Measurements from ENCODE around the gene TMEM163. TPM values are rescaled to one million over a fixed set of nuclear protein-coding genes. Genes with fewer than 3 reads are reported as not detected.

Gene TMEM163
- total RNA-seq, 1 experiment from 2014 or later = 0.12 TPM

- CTCF ChIA-PET = no interaction called here
- Histone ChIP-seq H3K9me3 (ENCODE audit: control insufficient read depth in 1 of 2, insufficient read depth in 1 of 2, low read depth in 1 of 2, low read length in 2 of 2) (no peaks in the 10 kb centered on the region), H3K9me2 (ENCODE audit: insufficient read depth) (no peaks in the 10 kb centered on the region), H2AFZ (ENCODE audit: low read depth, low read length, poor library complexity, severe bottlenecking) (no peak overlapping the region), H3K27ac (ENCODE audit: low read depth, low read length) (no peak overlapping the region), H3K4me2 (ENCODE audit: low read length) (no peak overlapping the region), H3K79me2 (ENCODE audit: insufficient read depth, low read length) (no peaks in the 10 kb centered on the region), H4K20me1 (ENCODE audit: insufficient read depth) (no peaks in the 10 kb centered on the region), H3K4me3 (replicated peaks in 1 of 2; ENCODE audit: low read depth in 1 of 2, low read length in 2 of 2) (no peak overlapping the region), H3K4me1 (ENCODE audit: control insufficient read depth in 1 of 2, insufficient read depth in 2 of 2, low read length in 2 of 2) (no peaks in the 10 kb centered on the region), H3K36me3 (ENCODE audit: control insufficient read depth in 1 of 2, insufficient read depth in 2 of 2, low read length in 2 of 2) (no peaks in the 10 kb centered on the region), H3K9ac (ENCODE audit: low read length) (no peak overlapping the region), H3K27me3 (ENCODE audit: insufficient read depth, low read length) (no peaks in the 10 kb centered on the region)
- BruUV-seq (replicated peaks) = no TSS peak
- TF ChIP-seq JUND (IDR thresholded peaks at IDR 0.05) (no peak), SRF (IDR thresholded peaks at IDR 0.05; ENCODE audit: low read depth) (no peak), TCF7L2 (IDR thresholded peaks at IDR 0.05; ENCODE audit: borderline replicate concordance, extremely low read depth, insufficient read depth, insufficient read length) (no peak), EGR1 (IDR thresholded peaks at IDR 0.05; ENCODE audit: low read depth) (no peak), SP1 (IDR thresholded peaks at IDR 0.05; ENCODE audit: low read depth) (no peak), ZFX (IDR thresholded peaks at IDR 0.05) (no peak), RAD21 (IDR thresholded peaks at IDR 0.05; ENCODE audit: low read depth) (no peak), CEBPB (IDR thresholded peaks at IDR 0.05; ENCODE audit: low read depth) (no peak), MAX (IDR thresholded peaks at IDR 0.05) (no peak), CBX3 (IDR thresholded peaks at IDR 0.05; ENCODE audit: low read depth) (no peak), ZBTB33 (IDR thresholded peaks at IDR 0.05; ENCODE audit: extremely low read depth, insufficient replicate concordance, low read length) (no peak), EZH2phosphoT487 (IDR thresholded peaks at IDR 0.05; ENCODE audit: borderline replicate concordance) (no peak), POLR2A (IDR thresholded peaks at IDR 0.05; ENCODE audit: borderline replicate concordance, extremely low read depth, insufficient read depth, insufficient read length) (no peak), ELF1 (IDR thresholded peaks at IDR 0.05; ENCODE audit: borderline replicate concordance, low read depth) (no peak), FOSL1 (IDR thresholded peaks at IDR 0.05; ENCODE audit: low read depth) (no peak), ZNF274 (IDR thresholded peaks at IDR 0.05; ENCODE audit: low read depth, low read length) (no peak), EZH2 (IDR thresholded peaks at IDR 0.05) (no peak)
- TF ChIP-seq, protein P1, sequence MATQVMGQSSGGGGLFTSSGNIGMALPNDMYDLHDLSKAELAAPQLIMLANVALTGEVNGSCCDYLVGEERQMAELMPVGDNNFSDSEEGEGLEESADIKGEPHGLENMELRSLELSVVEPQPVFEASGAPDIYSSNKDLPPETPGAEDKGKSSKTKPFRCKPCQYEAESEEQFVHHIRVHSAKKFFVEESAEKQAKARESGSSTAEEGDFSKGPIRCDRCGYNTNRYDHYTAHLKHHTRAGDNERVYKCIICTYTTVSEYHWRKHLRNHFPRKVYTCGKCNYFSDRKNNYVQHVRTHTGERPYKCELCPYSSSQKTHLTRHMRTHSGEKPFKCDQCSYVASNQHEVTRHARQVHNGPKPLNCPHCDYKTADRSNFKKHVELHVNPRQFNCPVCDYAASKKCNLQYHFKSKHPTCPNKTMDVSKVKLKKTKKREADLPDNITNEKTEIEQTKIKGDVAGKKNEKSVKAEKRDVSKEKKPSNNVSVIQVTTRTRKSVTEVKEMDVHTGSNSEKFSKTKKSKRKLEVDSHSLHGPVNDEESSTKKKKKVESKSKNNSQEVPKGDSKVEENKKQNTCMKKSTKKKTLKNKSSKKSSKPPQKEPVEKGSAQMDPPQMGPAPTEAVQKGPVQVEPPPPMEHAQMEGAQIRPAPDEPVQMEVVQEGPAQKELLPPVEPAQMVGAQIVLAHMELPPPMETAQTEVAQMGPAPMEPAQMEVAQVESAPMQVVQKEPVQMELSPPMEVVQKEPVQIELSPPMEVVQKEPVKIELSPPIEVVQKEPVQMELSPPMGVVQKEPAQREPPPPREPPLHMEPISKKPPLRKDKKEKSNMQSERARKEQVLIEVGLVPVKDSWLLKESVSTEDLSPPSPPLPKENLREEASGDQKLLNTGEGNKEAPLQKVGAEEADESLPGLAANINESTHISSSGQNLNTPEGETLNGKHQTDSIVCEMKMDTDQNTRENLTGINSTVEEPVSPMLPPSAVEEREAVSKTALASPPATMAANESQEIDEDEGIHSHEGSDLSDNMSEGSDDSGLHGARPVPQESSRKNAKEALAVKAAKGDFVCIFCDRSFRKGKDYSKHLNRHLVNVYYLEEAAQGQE (IDR thresholded peaks at IDR 0.05; ENCODE audit: low read depth) = no peak
- TF ChIP-seq, protein P2, sequence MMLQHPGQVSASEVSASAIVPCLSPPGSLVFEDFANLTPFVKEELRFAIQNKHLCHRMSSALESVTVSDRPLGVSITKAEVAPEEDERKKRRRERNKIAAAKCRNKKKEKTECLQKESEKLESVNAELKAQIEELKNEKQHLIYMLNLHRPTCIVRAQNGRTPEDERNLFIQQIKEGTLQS (IDR thresholded peaks at IDR 0.05) = no peak
- POLR2A ChIA-PET = no interaction called here
- intact Hi-C loops (cut with micrococcal nuclease) = no loop called here
- ATAC-seq = no peak
- RAD21 ChIA-PET (ENCODE audit: low non-redundant PET in 1 of 2, low total read pairs in 2 of 2, uncharacterized antibody in 2 of 2, unreplicated experiment in 2 of 2) = no interaction called here
- no peak for DNase-seq (ENCODE audit: low read depth, low spot score)
Measured at GRCh38 chr2:134682726-134683125, 36.1 kb downstream of the TMEM163 start.

Measured in HCT116 (cell line).